Uterus (tissue), 2 donors: ENCODE measurements around the gene RNF144A.

Experiments used
- CTCF ChIP-seq, 4 experiments: fragments of 200-600 bp in 2 of 4; fragments of 450-650 bp in 2 of 4; sonication (generic) in 2 of 4; IDR thresholded peaks; one replicate each; pipeline ENCODE4 v1.5.1; 2016 to 2019; ENCODE audit warnings: antibody characterized with exemption in 4 of 4, mild to moderate bottlenecking in 2 of 4, moderate library complexity in 1 of 4
- POLR2A ChIP-seq, 2 donors: fragments of 450-650 bp; IDR thresholded peaks; one replicate each; pipeline ENCODE4 v1.6.1; 2016; ENCODE audit warnings: antibody characterized with exemption in 2 of 2, mild to moderate bottlenecking in 1 of 2, moderate library complexity in 1 of 2

GRCh38 chr2:7073901-7074300, 156.7 kb downstream of the RNF144A start:
- TF ChIP-seq CTCF (IDR thresholded peaks at IDR 0.05): no peak
- TF ChIP-seq POLR2A (IDR thresholded peaks at IDR 0.05): no peak
